RWPE2 (cell line): ENCODE measurements around the gene SART3.

ENCODE experiments used
- ATAC-seq: fragments of 200-7000 bp; cut with Tn5 transposase; 3 replicates; pipeline ENCODE4 v1.9.1; 2021; ENCODE audit warnings: low read depth
- DNase-seq: peaks from one replicate; pipeline ENCODE4 v3.0.0-alpha.2; 2020; ENCODE audit warnings: low spot score
- H3K27ac ChIP-seq: fragments of 450-650 bp; 2 replicates; pipeline ENCODE4 v1.5.1; 2017; ENCODE audit warnings: mild to moderate bottlenecking; ENCODE audit not compliant: poor library complexity, severe bottlenecking
- H3K27me3 ChIP-seq: fragments of 250-450 bp; sonication (Bioruptor Pico); 2 replicates; pipeline ENCODE4 v1.5.1; 2021; ENCODE audit warnings: mild to moderate bottlenecking, moderate library complexity; ENCODE audit not compliant: insufficient read depth, poor library complexity, severe bottlenecking
- H3K36me3 ChIP-seq: fragments of 250-450 bp; sonication (Bioruptor Pico); 2 replicates; pipeline ENCODE4 v1.5.1; 2020; ENCODE audit warnings: low read depth, mild to moderate bottlenecking, moderate library complexity
- H3K4me1 ChIP-seq: fragments of 250-450 bp; sonication (Bioruptor Pico); 2 replicates; pipeline ENCODE4 v1.5.1; 2021; ENCODE audit warnings: mild to moderate bottlenecking, moderate library complexity; ENCODE audit not compliant: insufficient read depth, poor library complexity, severe bottlenecking
- H3K4me3 ChIP-seq: fragments of 250-450 bp; sonication (Bioruptor Pico); 2 replicates; pipeline ENCODE4 v1.5.1; 2021; ENCODE audit warnings: mild to moderate bottlenecking, moderate library complexity; ENCODE audit not compliant: severe bottlenecking
- H3K9me3 ChIP-seq: fragments of 250-450 bp; sonication (Bioruptor Pico); 2 replicates; pipeline ENCODE4 v1.5.1; 2021; ENCODE audit warnings: mild to moderate bottlenecking, moderate library complexity; ENCODE audit not compliant: severe bottlenecking
- TF ChIP-seq, protein P1 (sequence below): fragments of 450-650 bp; IDR thresholded peaks from one replicate; pipeline ENCODE4 v1.5.1; 2017; ENCODE audit warnings: mild to moderate bottlenecking, moderate library complexity; ENCODE audit not compliant: poor library complexity, severe bottlenecking

The SART3 gene

GRCh38 chr12:108583991-108584390, 23.0 kb upstream of the SART3 start:
- TF ChIP-seq, protein P1, sequence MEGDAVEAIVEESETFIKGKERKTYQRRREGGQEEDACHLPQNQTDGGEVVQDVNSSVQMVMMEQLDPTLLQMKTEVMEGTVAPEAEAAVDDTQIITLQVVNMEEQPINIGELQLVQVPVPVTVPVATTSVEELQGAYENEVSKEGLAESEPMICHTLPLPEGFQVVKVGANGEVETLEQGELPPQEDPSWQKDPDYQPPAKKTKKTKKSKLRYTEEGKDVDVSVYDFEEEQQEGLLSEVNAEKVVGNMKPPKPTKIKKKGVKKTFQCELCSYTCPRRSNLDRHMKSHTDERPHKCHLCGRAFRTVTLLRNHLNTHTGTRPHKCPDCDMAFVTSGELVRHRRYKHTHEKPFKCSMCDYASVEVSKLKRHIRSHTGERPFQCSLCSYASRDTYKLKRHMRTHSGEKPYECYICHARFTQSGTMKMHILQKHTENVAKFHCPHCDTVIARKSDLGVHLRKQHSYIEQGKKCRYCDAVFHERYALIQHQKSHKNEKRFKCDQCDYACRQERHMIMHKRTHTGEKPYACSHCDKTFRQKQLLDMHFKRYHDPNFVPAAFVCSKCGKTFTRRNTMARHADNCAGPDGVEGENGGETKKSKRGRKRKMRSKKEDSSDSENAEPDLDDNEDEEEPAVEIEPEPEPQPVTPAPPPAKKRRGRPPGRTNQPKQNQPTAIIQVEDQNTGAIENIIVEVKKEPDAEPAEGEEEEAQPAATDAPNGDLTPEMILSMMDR = no peak
- no peaks in the 10 kb centered on the region for H3K4me1 ChIP-seq
- H3K27me3 ChIP-seq = no peaks in the 10 kb centered on the region
- no peak overlapping the region for H3K4me3 ChIP-seq
- ATAC-seq (0 out of 3 replicates have a peak, but pooled peaks have one; percentile 12), DNase-seq (no peak)
- H3K27ac ChIP-seq = no peak overlapping the region
- no peaks in the 10 kb centered on the region for H3K9me3 ChIP-seq
- no peaks in the 10 kb centered on the region for H3K36me3 ChIP-seq

GRCh38 chr12:108582978-108583770, 22.2 kb upstream of the SART3 start:
- H3K27me3 ChIP-seq = no peaks in the 10 kb centered on the region
- H3K9me3 ChIP-seq = no peaks in the 10 kb centered on the region
- H3K27ac ChIP-seq = no peak overlapping the region
- ATAC-seq (no peak), DNase-seq (no peak)
- TF ChIP-seq, protein P1 = no peak
- no peak overlapping the region for H3K4me3 ChIP-seq
- no peaks in the 10 kb centered on the region for H3K4me1 ChIP-seq
- H3K36me3 ChIP-seq = no peaks in the 10 kb centered on the region

GRCh38 chr12:108582509-108582908, 21.5 kb upstream of the SART3 start:
- Histone ChIP-seq H3K4me1 (no peaks in the 10 kb centered on the region), H3K36me3 (no peaks in the 10 kb centered on the region), H3K27ac (no peak overlapping the region), H3K9me3 (no peaks in the 10 kb centered on the region), H3K27me3 (no peaks in the 10 kb centered on the region), H3K4me3 (no peak overlapping the region)
- TF ChIP-seq, protein P1 = no peak
- no peak for DNase-seq
- no peak for ATAC-seq

- TF ChIP-seq, protein P1 = no peak
- DNase-seq (no peak), ATAC-seq (no peak)
- Histone ChIP-seq H3K27me3 (no peaks in the 10 kb centered on the region), H3K4me3 (no peak overlapping the region), H3K36me3 (no peaks in the 10 kb centered on the region), H3K4me1 (no peaks in the 10 kb centered on the region), H3K27ac (no peak overlapping the region), H3K9me3 (no peaks in the 10 kb centered on the region)
Measured at GRCh38 chr12:108581311-108582227, 20.6 kb upstream of the SART3 start.
